OCI-LY3 (cell line): Measurements from ENCODE around the gene MBD3L3.
"Not testable (repeated sequence)": the region's sequence is repeated elsewhere in the genome, so short reads cannot be mapped to it uniquely, and the experiment has no call there.

Experiments used
- H2AFZ ChIP-seq: fragments of 200-600, 300-600 bp; shearing (Covaris generic); 2 replicates; pipeline ENCODE4 v1.6.0; 2014; ENCODE audit warnings: antibody characterized with exemption, low read depth, low read length
- H3K27ac ChIP-seq: fragments of 200-600, 300-600 bp; sonication (generic); 2 replicates; pipeline ENCODE4 v1.5.1; 2014; ENCODE audit warnings: mild to moderate bottlenecking, low read length, moderate library complexity, mixed read lengths
- H3K27me3 ChIP-seq: fragments of 200-600, 300-600 bp; sonication (generic); 2 replicates; pipeline ENCODE4 v1.6.1; 2014; ENCODE audit warnings: low read depth, low read length, mixed read lengths
- H3K36me3 ChIP-seq: fragments of 200-600, 300-600 bp; sonication (generic); replicated peaks from 2 replicates; pipeline ENCODE3; 2014; ENCODE audit warnings: low read depth, low read length, mixed read lengths
- H3K4me1 ChIP-seq: fragments of 300-600, 200-600 bp; sonication (generic); 2 replicates; pipeline ENCODE4 v1.6.1; 2014; ENCODE audit warnings: low read length, mixed read lengths
- H3K4me2 ChIP-seq: fragments of 200-600, 300-600 bp; sonication (generic); 2 replicates; pipeline ENCODE4 v1.6.1; 2014; ENCODE audit warnings: low read length, mixed read lengths
- H3K4me3 ChIP-seq: fragments of 300-600, 200-600 bp; sonication (generic); 2 replicates; pipeline ENCODE4 v1.5.1; 2014; ENCODE audit warnings: antibody characterized with exemption, mild to moderate bottlenecking, low read length, moderate library complexity
- H3K79me2 ChIP-seq: fragments of 300-600, 200-600 bp; shearing (Covaris generic); 2 replicates; pipeline ENCODE4 v1.6.1; 2014; ENCODE audit warnings: mild to moderate bottlenecking, low read length, mixed read lengths
- H3K9ac ChIP-seq: fragments of 300-600, 200-600 bp; shearing (Covaris generic); 2 replicates; pipeline ENCODE4 v1.6.0; 2014; ENCODE audit warnings: mild to moderate bottlenecking, low read length, moderate library complexity
- H3K9me3 ChIP-seq: fragments of 200-600, 300-600 bp; shearing (Covaris generic); 2 replicates; pipeline ENCODE4 v1.6.1; 2014; ENCODE audit warnings: low read length, mixed read lengths; ENCODE audit not compliant: insufficient read depth
- H4K20me1 ChIP-seq: fragments of 200-600, 300-600 bp; sonication (generic); 2 replicates; pipeline ENCODE4 v1.6.1; 2016; ENCODE audit warnings: low read length, mixed read lengths; ENCODE audit not compliant: insufficient read depth

The MBD3L3 gene

GRCh38 chr19:7054635-7055368, 3.7 kb downstream of the MBD3L3 start:
- H3K36me3 ChIP-seq, H3K4me2 ChIP-seq, H3K27ac ChIP-seq, H3K9me3 ChIP-seq, H2AFZ ChIP-seq, H4K20me1 ChIP-seq, H3K4me3 ChIP-seq, H3K27me3 ChIP-seq, H3K4me1 ChIP-seq, H3K9ac ChIP-seq, H3K79me2 ChIP-seq: not testable (repeated sequence)

- not testable (repeated sequence) for H3K9ac ChIP-seq, H3K27me3 ChIP-seq, H3K4me2 ChIP-seq
These were observed 5.6 kb downstream of the MBD3L3 start for GRCh38 chr19:7052896-7053295.

GRCh38 chr19:7051421-7051820, 7.1 kb downstream of the MBD3L3 start:
- not testable (repeated sequence) for H3K27me3 ChIP-seq, H3K4me2 ChIP-seq, H3K4me3 ChIP-seq, H3K27ac ChIP-seq, H2AFZ ChIP-seq, H3K4me1 ChIP-seq, H3K36me3 ChIP-seq, H4K20me1 ChIP-seq, H3K9me3 ChIP-seq, H3K79me2 ChIP-seq, H3K9ac ChIP-seq

More at GRCh38 chr19:7052896-7053295, 5.6 kb downstream of the MBD3L3 start:
- not testable (repeated sequence) for H4K20me1 ChIP-seq, H3K4me1 ChIP-seq, H3K36me3 ChIP-seq, H3K4me3 ChIP-seq, H3K79me2 ChIP-seq, H3K9me3 ChIP-seq, H3K27ac ChIP-seq, H2AFZ ChIP-seq

GRCh38 chr19:7049021-7049420, 9.5 kb downstream of the MBD3L3 start, which contains the start of gene MBD3L2:
Gene MBD3L2, plus strand, starts transcription at chr19:7049321. Its CDS starts 53 bp downstream, at chr19:7049374.
- H4K20me1 ChIP-seq, H3K9me3 ChIP-seq, H3K36me3 ChIP-seq, H3K79me2 ChIP-seq, H3K4me2 ChIP-seq, H3K4me3 ChIP-seq, H3K27me3 ChIP-seq, H2AFZ ChIP-seq, H3K9ac ChIP-seq, H3K27ac ChIP-seq, H3K4me1 ChIP-seq: not testable (repeated sequence)

GRCh38 chr19:7041563-7041962, 16.9 kb downstream of the MBD3L3 start:
- H3K27ac ChIP-seq, H3K27me3 ChIP-seq, H4K20me1 ChIP-seq, H3K9ac ChIP-seq, H3K4me1 ChIP-seq, H3K79me2 ChIP-seq, H3K4me2 ChIP-seq, H3K36me3 ChIP-seq, H3K9me3 ChIP-seq, H2AFZ ChIP-seq, H3K4me3 ChIP-seq: not testable (repeated sequence)

GRCh38 chr19:7040079-7040478, 18.4 kb downstream of the MBD3L3 start, which contains the start of gene MBD3L4:
Gene MBD3L4, minus strand, starts transcription at chr19:7040179. Its CDS starts 35 bp downstream, at chr19:7040144.
- H3K9me3 ChIP-seq, H3K4me3 ChIP-seq, H3K27ac ChIP-seq, H3K79me2 ChIP-seq, H3K9ac ChIP-seq, H3K36me3 ChIP-seq, H3K27me3 ChIP-seq, H4K20me1 ChIP-seq, H2AFZ ChIP-seq, H3K4me2 ChIP-seq, H3K4me1 ChIP-seq: not testable (repeated sequence)

- H3K9ac ChIP-seq, H4K20me1 ChIP-seq, H3K79me2 ChIP-seq, H3K27ac ChIP-seq, H3K4me1 ChIP-seq, H3K27me3 ChIP-seq, H3K36me3 ChIP-seq, H3K4me2 ChIP-seq, H3K9me3 ChIP-seq, H2AFZ ChIP-seq, H3K4me3 ChIP-seq: not testable (repeated sequence)
These were observed 28.2 kb downstream of the MBD3L3 start, which contains the start of gene MBD3L5 for GRCh38 chr19:7030278-7030677. Gene MBD3L5, plus strand, starts transcription at chr19:7030578. Its CDS starts 34 bp downstream, at chr19:7030612.

- not testable (repeated sequence) for H4K20me1 ChIP-seq, H3K4me3 ChIP-seq, H3K79me2 ChIP-seq, H3K9me3 ChIP-seq, H3K27me3 ChIP-seq, H2AFZ ChIP-seq, H3K36me3 ChIP-seq, H3K9ac ChIP-seq, H3K4me1 ChIP-seq, H3K27ac ChIP-seq, H3K4me2 ChIP-seq
These were observed 29.7 kb downstream of the MBD3L3 start for GRCh38 chr19:7028790-7029189.

- not testable (repeated sequence) for H3K27me3 ChIP-seq, H3K4me1 ChIP-seq, H3K9ac ChIP-seq, H2AFZ ChIP-seq, H3K36me3 ChIP-seq, H3K79me2 ChIP-seq, H4K20me1 ChIP-seq, H3K9me3 ChIP-seq, H3K27ac ChIP-seq, H3K4me3 ChIP-seq, H3K4me2 ChIP-seq
These were observed 37.1 kb downstream of the MBD3L3 start, which contains the start of gene MBD3L2B for GRCh38 chr19:7021331-7021730. Gene MBD3L2B, minus strand, starts transcription at chr19:7021431. Its CDS starts 34 bp downstream, at chr19:7021397.
